G401.6 (cell line): ENCODE data around the gene FAM217A.
"Not testable (repeated sequence)": the region's sequence is repeated elsewhere in the genome, so short reads cannot be mapped to it uniquely, and the experiment has no call there.

Source experiments
- FAIRE-seq: peaks from 2 replicates; lab custom pipeline; 2012; peaks lifted over from hg19 to GRCh38; lab: Jason Lieb, UNC

The FAM217A gene

GRCh38 chr6:4078691-4079471 is at the start of gene FAM217A:
Gene FAM217A (minus strand): TSS chr6:4079137. CDS start chr6:4077414, 1,723 bp downstream.
- FAIRE-seq = no peak

- no peak for FAIRE-seq
Measured at GRCh38 chr6:4128072-4128471, 49.1 kb upstream of the FAM217A start.

GRCh38 chr6:4125933-4126864 is 47.3 kb upstream of the FAM217A start:
- no peak for FAIRE-seq

- FAIRE-seq = no peak
Measured at GRCh38 chr6:4125500-4125899, 46.6 kb upstream of the FAM217A start.

- no peak for FAIRE-seq
Measured at GRCh38 chr6:4124351-4124750, 45.4 kb upstream of the FAM217A start.

- no peak for FAIRE-seq
Measured at GRCh38 chr6:4115741-4116140, 36.8 kb upstream of the FAM217A start.

- FAIRE-seq = no peak
Measured at GRCh38 chr6:4114123-4114522, 35.2 kb upstream of the FAM217A start.

- FAIRE-seq = no peak
Measured at GRCh38 chr6:4113649-4114048, 34.7 kb upstream of the FAM217A start.

GRCh38 chr6:4112366-4112765 is 33.4 kb upstream of the FAM217A start:
- FAIRE-seq = no peak

GRCh38 chr6:4109363-4109815 is 30.5 kb upstream of the FAM217A start:
- not testable (repeated sequence) for FAIRE-seq

GRCh38 chr6:4108561-4109093 is 29.7 kb upstream of the FAM217A start:
- no peak for FAIRE-seq

GRCh38 chr6:4107873-4108272 is 28.9 kb upstream of the FAM217A start:
- no peak for FAIRE-seq

GRCh38 chr6:4105980-4106536 is 27.1 kb upstream of the FAM217A start:
- no peak for FAIRE-seq

GRCh38 chr6:4103929-4104328 is 25.0 kb upstream of the FAM217A start:
- no peak for FAIRE-seq

- FAIRE-seq = no peak
Measured at GRCh38 chr6:4102687-4103244, 23.8 kb upstream of the FAM217A start.

GRCh38 chr6:4101298-4101697 is 22.4 kb upstream of the FAM217A start:
- no peak for FAIRE-seq

GRCh38 chr6:4100655-4101054 is 21.7 kb upstream of the FAM217A start:
- FAIRE-seq = no peak

GRCh38 chr6:4093288-4093687 is 14.4 kb upstream of the FAM217A start:
- no peak for FAIRE-seq

GRCh38 chr6:4091941-4092340 is 13.0 kb upstream of the FAM217A start:
- FAIRE-seq = no peak

GRCh38 chr6:4090043-4090442 is 11.1 kb upstream of the FAM217A start:
- FAIRE-seq = not testable (repeated sequence)

GRCh38 chr6:4088704-4089103 is 9.8 kb upstream of the FAM217A start:
- FAIRE-seq = no peak

- FAIRE-seq = no peak
Measured at GRCh38 chr6:4085332-4085700, 6.4 kb upstream of the FAM217A start.
